HUES64 (cell line): ENCODE measurements around the gene OR1L8.
"Not testable (repeated sequence)": the region's sequence is repeated elsewhere in the genome, so short reads cannot be mapped to it uniquely, and the experiment has no call there.

Experiments used
- H3K27ac ChIP-seq: 2 replicates; pipeline ENCODE4 v1.7.0; 2013; ENCODE audit warnings: low read depth, low read length, inconsistent platforms
- H3K27me3 ChIP-seq: 2 replicates; pipeline ENCODE4 v1.6.1; 2013; ENCODE audit warnings: mild to moderate bottlenecking, low read length; ENCODE audit not compliant: insufficient read depth
- H3K36me3 ChIP-seq: 2 replicates; pipeline ENCODE4 v1.6.1; 2013; ENCODE audit warnings: mild to moderate bottlenecking, low read length; ENCODE audit not compliant: insufficient read depth
- H3K4me1 ChIP-seq: 2 replicates; pipeline ENCODE4 v1.6.1; 2013; ENCODE audit warnings: mild to moderate bottlenecking, low read length, moderate library complexity; ENCODE audit not compliant: insufficient read depth
- H3K4me3 ChIP-seq: 2 replicates; pipeline ENCODE4 v1.5.1; 2013; ENCODE audit warnings: mild to moderate bottlenecking, low read length, moderate library complexity
- H3K9ac ChIP-seq: 2 replicates; pipeline ENCODE4 v1.6.1; 2013; ENCODE audit warnings: mild to moderate bottlenecking, low read depth, low read length
- H3K9me3 ChIP-seq: 2 replicates; pipeline ENCODE4 v1.6.1; 2013; ENCODE audit warnings: low read depth, low read length; ENCODE audit not compliant: insufficient read depth
- WGBS: fragments of 150-250, 120-280 bp; methylation state at CpG from one replicate; pipeline ENCODE4 v1.1.7; 2013; ENCODE audit warnings: missing lambda C conversion rate; 5-methylcytosine and 5-hydroxymethylcytosine counted together

OR1L8 gene

GRCh38 chr9:122561446-122561845 is 21.7 kb downstream of the OR1L8 start:
- Histone ChIP-seq H3K27me3 (no peaks in the 10 kb centered on the region; the same call in 1 of the 2 replicates), H3K4me1 (no peaks in the 10 kb centered on the region), H3K9ac (no peak overlapping the region), H3K36me3 (no peaks in the 10 kb centered on the region), H3K27ac (no peak overlapping the region), H3K4me3 (no peak overlapping the region), H3K9me3 (peaks cover 52% of the 10 kb centered on the region)
- 66% methylated on average over 4 of the region's 4 CpGs for WGBS

- WGBS, result 83% methylated on average over 2 of the region's 2 CpGs
- Histone ChIP-seq H3K9me3 (peaks cover 46% of the 10 kb centered on the region), H3K27me3 (no peaks in the 10 kb centered on the region; the same call in 1 of the 2 replicates), H3K36me3 (no peaks in the 10 kb centered on the region), H3K27ac (no peak within 1 kb of the TSS), H3K4me1 (no peaks in the 10 kb centered on the region), H3K4me3 (no peak within 1 kb of the TSS), H3K9ac (no peak within 1 kb of the TSS)
Measured at GRCh38 chr9:122552812-122553211, 30.4 kb downstream of the OR1L8 start, which contains the start of gene OR1N2. TSS of gene OR1N2 (plus strand) at chr9:122553112. CDS start at chr9:122553212, 100 bp downstream.

- Histone ChIP-seq H3K36me3 (no peaks in the 10 kb centered on the region), H3K4me3 (no peak overlapping the region), H3K27ac (no peak overlapping the region), H3K4me1 (no peaks in the 10 kb centered on the region), H3K9me3 (peaks cover 39% of the 10 kb centered on the region), H3K9ac (no peak overlapping the region), H3K27me3 (no peaks in the 10 kb centered on the region; the same call in 1 of the 2 replicates)
- WGBS, result 71% methylated on average over 5 of the region's 5 CpGs
Measured at GRCh38 chr9:122551371-122551770, 31.8 kb downstream of the OR1L8 start.

- Histone ChIP-seq H3K27me3 (no peaks in the 10 kb centered on the region), H3K36me3 (no peaks in the 10 kb centered on the region), H3K9me3 (peaks cover 52% of the 10 kb centered on the region; the same call in 1 of the 2 replicates), H3K9ac (no peak overlapping the region), H3K27ac (no peak overlapping the region), H3K4me1 (no peaks in the 10 kb centered on the region), H3K4me3 (no peak overlapping the region)
- WGBS, result 75% methylated on average over 7 of the region's 8 CpGs
Measured at GRCh38 chr9:122546196-122546595, 37.0 kb downstream of the OR1L8 start.

GRCh38 chr9:122538757-122539156 is 44.4 kb downstream of the OR1L8 start:
- WGBS, result no CpG with 5 or more reads among the region's 2 CpGs
- Histone ChIP-seq H3K27me3 (no peaks in the 10 kb centered on the region), H3K9me3 (peaks cover 33% of the 10 kb centered on the region), H3K36me3 (no peaks in the 10 kb centered on the region), H3K27ac (no peak overlapping the region), H3K4me3 (no peak overlapping the region), H3K4me1 (no peaks in the 10 kb centered on the region), H3K9ac (no peak overlapping the region)

- not testable (repeated sequence) for H3K27me3 ChIP-seq, H3K27ac ChIP-seq, H3K36me3 ChIP-seq, H3K4me3 ChIP-seq, H3K9ac ChIP-seq, H3K4me1 ChIP-seq
- WGBS, result 68% methylated on average over 7 of the region's 7 CpGs
- H3K9me3 ChIP-seq, result peaks cover 22% of the 10 kb centered on the region
Measured at GRCh38 chr9:122537066-122537465, 46.1 kb downstream of the OR1L8 start.

- no peak overlapping the region for H3K4me3 ChIP-seq
- no peaks in the 10 kb centered on the region for H3K27me3 ChIP-seq
- no peak overlapping the region for H3K9ac ChIP-seq
- 83% methylated on average over 1 of the region's 1 CpG for WGBS
- H3K36me3 ChIP-seq, result no peaks in the 10 kb centered on the region
- no peaks in the 10 kb centered on the region for H3K4me1 ChIP-seq
- no peak overlapping the region for H3K27ac ChIP-seq
- peaks cover 16% of the 10 kb centered on the region for H3K9me3 ChIP-seq
Measured at GRCh38 chr9:122536134-122536533, 47.0 kb downstream of the OR1L8 start.

- H3K4me1 ChIP-seq, H3K9ac ChIP-seq, H3K27me3 ChIP-seq, H3K36me3 ChIP-seq, H3K4me3 ChIP-seq, H3K27ac ChIP-seq: not testable (repeated sequence)
- 77% methylated on average over 4 of the region's 4 CpGs for WGBS
- H3K9me3 ChIP-seq, result peaks cover 31% of the 10 kb centered on the region
Measured at GRCh38 chr9:122531157-122531556, 52.0 kb downstream of the OR1L8 start.

- H3K9me3 ChIP-seq, result peaks cover 59% of the 10 kb centered on the region
- no peak within 1 kb of the TSS for H3K9ac ChIP-seq
- H3K4me1 ChIP-seq, result no peaks in the 10 kb centered on the region
- H3K4me3 ChIP-seq, result no peak within 1 kb of the TSS
- no peaks in the 10 kb centered on the region for H3K27me3 ChIP-seq
- no peaks in the 10 kb centered on the region for H3K36me3 ChIP-seq
- no peak within 1 kb of the TSS for H3K27ac ChIP-seq
- 89% methylated on average over 3 of the region's 3 CpGs for WGBS
Measured at GRCh38 chr9:122527193-122527592, 56.0 kb downstream of the OR1L8 start, which contains the start of gene OR1N1. TSS of gene OR1N1 (minus strand) at chr9:122527293. CDS start at chr9:122527293, 0 bp downstream.

- peaks cover 65% of the 10 kb centered on the region for H3K9me3 ChIP-seq
Measured at GRCh38 chr9:122526602-122527001, 56.6 kb downstream of the OR1L8 start.

GRCh38 chr9:122519376-122519775 is 63.8 kb downstream of the OR1L8 start:
- no peak overlapping the region for H3K4me3 ChIP-seq
- no peak overlapping the region for H3K9ac ChIP-seq
- no peaks in the 10 kb centered on the region for H3K36me3 ChIP-seq
- peaks cover 4% of the 10 kb centered on the region; the same call in 1 of the 2 replicates for H3K27me3 ChIP-seq
- peaks cover 35% of the 10 kb centered on the region for H3K9me3 ChIP-seq
- no peak overlapping the region for H3K27ac ChIP-seq
- WGBS, result 90% methylated on average over 3 of the region's 3 CpGs
- H3K4me1 ChIP-seq, result no peaks in the 10 kb centered on the region

More at GRCh38 chr9:122526602-122527001, 56.6 kb downstream of the OR1L8 start:
- no peak overlapping the region for H3K9ac ChIP-seq
- no peak overlapping the region for H3K27ac ChIP-seq
- H3K4me1 ChIP-seq, result no peaks in the 10 kb centered on the region
- no peaks in the 10 kb centered on the region for H3K27me3 ChIP-seq
- 78% methylated on average over 10 of the region's 10 CpGs for WGBS
- no peak overlapping the region for H3K4me3 ChIP-seq
- H3K36me3 ChIP-seq, result no peaks in the 10 kb centered on the region

GRCh38 chr9:122518841-122519240 is 64.3 kb downstream of the OR1L8 start, which contains the start of gene OR1J4:
TSS of gene OR1J4 (plus strand) at chr9:122519141. CDS start at chr9:122519141, 0 bp downstream.
- 68% methylated on average over 4 of the region's 4 CpGs for WGBS
- Histone ChIP-seq H3K27ac (no peak within 1 kb of the TSS), H3K27me3 (peaks cover 6% of the 10 kb centered on the region; the same call in 1 of the 2 replicates), H3K9ac (no peak within 1 kb of the TSS), H3K4me1 (no peaks in the 10 kb centered on the region), H3K4me3 (no peak within 1 kb of the TSS), H3K36me3 (no peaks in the 10 kb centered on the region), H3K9me3 (peaks cover 30% of the 10 kb centered on the region)
